Smooth muscle cell (in vitro differentiated cells): Measurements from ENCODE around the gene ASAP2. TPM values are rescaled to one million over a fixed set of nuclear protein-coding genes. Genes with fewer than 3 reads are reported as not detected.

Source experiments
- DNase-seq: peaks from one replicate; lab custom pipeline; 2025; ENCODE audit not compliant: unreplicated experiment; lab: John Stamatoyannopoulos, UW
- H2AFZ ChIP-seq: fragments of 200-600 bp; sonication (generic); 2 replicates; pipeline ENCODE4 v1.6.0; 2016; ENCODE audit warnings: antibody characterized with exemption, low read depth, mild to moderate bottlenecking
- H3F3A ChIP-seq: fragments of 200-600 bp; sonication (generic); 2 replicates; pipeline ENCODE4 v1.6.0; 2017; ENCODE audit warnings: antibody characterized with exemption, low read depth
- H3K27ac ChIP-seq: fragments of 200-600 bp; sonication (generic); 2 replicates; pipeline ENCODE4 v1.5.1; 2016; ENCODE audit warnings: low read depth, mild to moderate bottlenecking
- H3K27me3 ChIP-seq: fragments of 200-600 bp; sonication (generic); 2 replicates; pipeline ENCODE4 v1.6.1; 2016; ENCODE audit warnings: low read depth, mild to moderate bottlenecking
- H3K36me3 ChIP-seq: fragments of 200-600 bp; sonication (generic); 2 replicates; pipeline ENCODE4 v1.5.1; 2016; ENCODE audit warnings: low read depth
- H3K4me1 ChIP-seq: fragments of 200-600 bp; sonication (generic); 2 replicates; pipeline ENCODE4 v1.5.1; 2016; ENCODE audit warnings: low read depth
- H3K4me2 ChIP-seq: fragments of 200-600 bp; sonication (generic); 2 replicates; pipeline ENCODE4 v1.6.0; 2016; ENCODE audit warnings: mild to moderate bottlenecking
- H3K4me3 ChIP-seq: fragments of 200-600 bp; sonication (generic); 2 replicates; pipeline ENCODE4 v1.5.1; 2016; ENCODE audit warnings: mild to moderate bottlenecking
- H3K79me2 ChIP-seq: fragments of 200-600 bp; sonication (generic); 2 replicates; pipeline ENCODE4 v1.6.0; 2016; ENCODE audit warnings: low read depth, mild to moderate bottlenecking
- H3K9ac ChIP-seq: fragments of 200-600 bp; sonication (generic); 2 replicates; pipeline ENCODE4 v1.6.0; 2016; ENCODE audit warnings: low read depth
- H3K9me3 ChIP-seq: fragments of 200-600 bp; sonication (generic); replicated peaks from 2 replicates; pipeline ENCODE4 v1.5.1; 2016; ENCODE audit warnings: low read depth
- H4K20me1 ChIP-seq: fragments of 200-600 bp; sonication (generic); 2 replicates; pipeline ENCODE4 v1.6.0; 2016; ENCODE audit warnings: low read depth
- WGBS: methylation state at CpG from one replicate; pipeline ENCODE4 v1.1.7; 2016; ENCODE audit warnings: low lambda C conversion rate; 5-methylcytosine and 5-hydroxymethylcytosine counted together
- polyA plus RNA-seq: library from polyadenylated mRNA; unstranded; fragments of >200 nt; fragmentation: Nextera tagmentation; extraction: Ambion mirVana; gene quantifications from 2 replicates; pipeline ENCODE4 v1.2.1, GENCODE V29; 2016
- total RNA-seq: library from RNA; depleted of rRNA; stranded (reverse); fragments of >200 nt; gene quantifications from 2 replicates; pipeline ENCODE4 v1.2.3, GENCODE V29; 2014
- TF ChIP-seq, protein P1 (sequence below): fragments of 200-600 bp; sonication (generic); IDR thresholded peaks from 2 replicates; pipeline ENCODE4 v1.5.1; 2017; ENCODE audit warnings: borderline replicate concordance, mild to moderate bottlenecking, antibody characterized with exemption; ENCODE audit not compliant: insufficient read depth, poor library complexity, severe bottlenecking

Gene ASAP2
- total and polyA plus RNA-seq, 2 experiments from 2014 or later: 8.8 to 23.1 TPM

DNA sequence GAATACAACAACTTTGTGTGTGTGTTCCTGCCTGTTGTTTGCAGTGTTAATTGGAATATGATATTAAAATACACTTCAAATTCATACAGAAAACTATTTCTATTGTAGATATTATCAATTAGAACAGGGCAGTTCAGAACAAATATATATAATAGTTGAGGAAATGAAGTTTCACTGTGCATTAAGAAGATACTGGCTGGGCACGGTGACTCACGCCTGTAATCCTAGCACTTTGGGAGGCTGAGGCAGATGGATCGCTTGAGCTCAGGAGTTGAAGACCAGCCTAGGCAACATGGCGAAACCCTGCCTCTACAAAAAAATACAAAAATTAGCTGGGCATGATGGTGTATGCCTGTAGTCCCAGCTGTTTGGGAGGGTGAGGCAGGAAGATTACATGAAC is 79.3 kb downstream of the ASAP2 start:
- Histone ChIP-seq H3K27me3 (no peaks in the 10 kb centered on the region), H3K4me1 (peaks cover 10% of the 10 kb centered on the region), H3K27ac (peak overlapping the region; percentile 93), H3K9me3 (no peaks in the 10 kb centered on the region), H4K20me1 (no peaks in the 10 kb centered on the region), H2AFZ (no peak overlapping the region), H3K9ac (no peak overlapping the region), H3K36me3 (peaks cover 5% of the 10 kb centered on the region), H3K79me2 (peaks cover 4% of the 10 kb centered on the region), H3F3A (peaks cover 3% of the 10 kb centered on the region), H3K4me3 (no peak overlapping the region), H3K4me2 (peak overlapping the region; percentile 30)
- no peak for DNase-seq
- 52% methylated on average over 4 of the region's 4 CpGs for WGBS
- TF ChIP-seq, protein P1, sequence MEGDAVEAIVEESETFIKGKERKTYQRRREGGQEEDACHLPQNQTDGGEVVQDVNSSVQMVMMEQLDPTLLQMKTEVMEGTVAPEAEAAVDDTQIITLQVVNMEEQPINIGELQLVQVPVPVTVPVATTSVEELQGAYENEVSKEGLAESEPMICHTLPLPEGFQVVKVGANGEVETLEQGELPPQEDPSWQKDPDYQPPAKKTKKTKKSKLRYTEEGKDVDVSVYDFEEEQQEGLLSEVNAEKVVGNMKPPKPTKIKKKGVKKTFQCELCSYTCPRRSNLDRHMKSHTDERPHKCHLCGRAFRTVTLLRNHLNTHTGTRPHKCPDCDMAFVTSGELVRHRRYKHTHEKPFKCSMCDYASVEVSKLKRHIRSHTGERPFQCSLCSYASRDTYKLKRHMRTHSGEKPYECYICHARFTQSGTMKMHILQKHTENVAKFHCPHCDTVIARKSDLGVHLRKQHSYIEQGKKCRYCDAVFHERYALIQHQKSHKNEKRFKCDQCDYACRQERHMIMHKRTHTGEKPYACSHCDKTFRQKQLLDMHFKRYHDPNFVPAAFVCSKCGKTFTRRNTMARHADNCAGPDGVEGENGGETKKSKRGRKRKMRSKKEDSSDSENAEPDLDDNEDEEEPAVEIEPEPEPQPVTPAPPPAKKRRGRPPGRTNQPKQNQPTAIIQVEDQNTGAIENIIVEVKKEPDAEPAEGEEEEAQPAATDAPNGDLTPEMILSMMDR: no peak

DNA sequence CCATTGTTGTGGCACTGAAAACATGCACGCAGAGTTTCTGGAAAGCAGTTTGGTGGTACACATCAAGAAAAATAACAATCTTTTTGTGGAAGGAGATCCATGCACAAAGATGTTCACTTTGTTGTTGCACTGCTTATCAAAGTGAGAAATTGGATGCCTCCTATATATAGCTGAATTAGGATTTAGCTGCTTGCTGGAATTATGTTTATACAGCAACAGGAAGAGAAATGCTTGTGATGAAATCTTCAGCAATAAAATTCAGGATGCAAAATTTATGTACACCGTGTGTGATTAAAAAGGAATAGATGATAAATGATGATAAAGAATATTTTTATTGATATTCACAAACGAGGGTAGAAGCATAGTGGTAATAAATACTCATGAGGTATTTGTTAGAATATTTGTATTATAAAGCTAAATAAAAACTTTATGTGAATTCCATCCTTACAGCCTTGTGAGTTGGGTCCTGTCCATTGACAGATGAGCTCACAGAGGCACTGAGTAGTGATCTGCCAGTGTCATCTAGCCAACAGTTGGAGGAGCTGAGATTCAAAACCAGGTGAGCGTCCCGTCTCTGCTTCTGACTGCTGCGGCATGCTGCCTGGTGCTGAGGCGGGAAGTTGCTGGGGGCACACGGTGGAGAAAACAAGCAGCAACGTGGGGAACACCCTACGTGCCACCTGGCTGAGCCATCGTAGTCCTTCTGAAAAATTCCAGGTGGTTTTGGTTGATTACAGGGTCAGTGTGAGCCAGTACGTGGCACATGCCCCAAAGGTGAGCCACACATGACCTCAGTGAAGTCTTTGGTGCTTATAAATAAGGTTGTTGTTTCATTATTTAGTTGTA is 80.2 kb downstream of the ASAP2 start:
- peaks cover 3% of the 10 kb centered on the region for H3F3A ChIP-seq
- H4K20me1 ChIP-seq: no peaks in the 10 kb centered on the region
- H3K4me3 ChIP-seq: no peak overlapping the region
- no peaks in the 10 kb centered on the region for H3K9me3 ChIP-seq
- DNase-seq: no peak
- 89% methylated on average over 12 of the region's 12 CpGs for WGBS
- peaks cover 5% of the 10 kb centered on the region for H3K36me3 ChIP-seq
- peak overlapping the region; percentile 54 for H3K9ac ChIP-seq
- H2AFZ ChIP-seq: no peak overlapping the region
- peaks cover 6% of the 10 kb centered on the region for H3K79me2 ChIP-seq
- peak overlapping the region; percentile 19 for H3K4me2 ChIP-seq
- TF ChIP-seq, protein P1: no peak
- H3K4me1 ChIP-seq: peaks cover 10% of the 10 kb centered on the region
- H3K27me3 ChIP-seq: no peaks in the 10 kb centered on the region
- peak overlapping the region; percentile 93 for H3K27ac ChIP-seq

DNA sequence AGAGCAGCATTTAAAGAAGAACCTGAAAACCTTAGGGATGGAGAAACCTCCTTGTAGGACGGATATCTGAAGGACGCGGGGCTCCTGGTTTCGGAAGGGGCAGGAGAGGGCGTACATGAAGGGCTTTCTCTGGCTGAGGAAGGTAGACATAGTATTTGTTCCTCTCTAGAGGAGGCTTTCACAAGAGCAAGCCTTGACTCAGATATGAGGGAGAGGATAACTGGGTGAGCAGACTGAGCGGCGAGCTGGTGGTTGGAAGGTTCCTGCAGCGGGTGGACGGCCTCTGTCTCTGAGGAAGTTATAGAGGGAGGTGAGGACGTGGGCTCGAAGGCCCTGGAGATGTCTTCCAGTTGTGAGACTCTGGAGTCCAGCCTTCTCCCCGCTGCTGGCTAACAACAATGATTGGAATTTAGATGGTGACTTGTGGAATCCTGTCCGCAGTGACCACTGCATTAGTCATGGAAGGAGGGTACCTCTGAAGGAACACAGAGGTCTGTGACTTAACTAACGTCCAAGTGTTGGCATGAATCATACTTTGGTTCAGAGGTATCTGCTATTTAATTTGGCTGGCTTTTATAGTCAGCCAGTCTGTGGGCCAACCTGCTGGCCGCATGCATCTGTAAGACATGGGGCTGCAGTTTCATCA is 80.9 kb downstream of the ASAP2 start:
- Histone ChIP-seq H3F3A (peaks cover 3% of the 10 kb centered on the region), H4K20me1 (no peaks in the 10 kb centered on the region), H3K4me2 (peak overlapping the region; percentile 68), H3K4me3 (no peak overlapping the region), H3K9ac (peak overlapping the region; percentile 76), H3K9me3 (no peaks in the 10 kb centered on the region), H3K4me1 (peaks cover 10% of the 10 kb centered on the region), H2AFZ (no peak overlapping the region), H3K36me3 (no peaks in the 10 kb centered on the region), H3K27me3 (no peaks in the 10 kb centered on the region), H3K79me2 (peaks cover 11% of the 10 kb centered on the region), H3K27ac (peak overlapping the region; percentile 93)
- TF ChIP-seq, protein P1: peak; percentile 7
- 52% methylated on average over 15 of the region's 15 CpGs for WGBS
- no peak for DNase-seq
